K562 (cell line): ENCODE results near the gene STX7. TPM values are rescaled to one million over a fixed set of nuclear protein-coding genes. Genes with fewer than 3 reads are reported as not detected.

Source experiments
- ATAC-seq: fragments of 200-7000 bp; cut with Tn5 transposase; 3 replicates; pipeline ENCODE4 v1.9.1; 2020; ENCODE audit warnings: moderate library complexity
- BruUV-seq: library from RNA; stranded (reverse); fragments of 400-500 nt; replicated peaks from 2 replicates; lab custom pipeline; 2021; lab: Mats Ljungman, UMichigan
- CTCF ChIA-PET: fragments of 300-600 bp; formaldehyde crosslinking; extraction: SDS; loops from one replicate; lab custom pipeline; 2021; ENCODE audit warnings: low intra/inter-chr PET ratio; lab: Yijun Ruan, JAX
- POLR2A ChIA-PET: fragments of 300-600, 350-650 bp; sonication (Branson Sonifier 250); formaldehyde crosslinking; extraction: SDS; loops from one replicate; lab custom pipeline; 2021; ENCODE audit warnings: antibody characterized with exemption, inconsistent platforms; lab: Yijun Ruan, JAX
- DNase-seq, 4 experiments: peaks; one replicate each; pipeline versions ENCODE4 v3.0.0 to v3.0.0-alpha.2; 2011 to 2018; ENCODE audit warnings: low spot score in 3 of 4, mixed read lengths in 3 of 4; ENCODE audit errors: extremely low read depth in 1 of 4
- FAIRE-seq: peaks from 2 replicates; lab custom pipeline; 2011; peaks lifted over from hg19 to GRCh38; lab: Jason Lieb, UNC
- H2AFZ ChIP-seq: 2 replicates; pipeline ENCODE4 v1.6.0; 2011; ENCODE audit warnings: low read depth, low read length, control low read depth, inconsistent platforms
- H3K27ac ChIP-seq: fragments of 200-600 bp; 3 replicates; pipeline ENCODE4 v1.8.0; 2011; ENCODE audit warnings: low read depth, mild to moderate bottlenecking, control low read depth, inconsistent platforms, low read length, moderate library complexity, mixed read lengths; ENCODE audit errors: extremely low read depth
- H3K27me3 ChIP-seq, 2 experiments: fragments of 300-600 bp in 1 of 2; 2 replicates in 1 of 2; 3 replicates in 1 of 2; pipeline versions ENCODE4 v1.6.0 to v1.8.0; 2011; ENCODE audit warnings: inconsistent platforms in 2 of 2, low read length in 2 of 2, mild to moderate bottlenecking in 1 of 2, mixed read lengths in 1 of 2, moderate library complexity in 1 of 2; ENCODE audit not compliant: control insufficient read depth in 2 of 2, insufficient read depth in 2 of 2
- H3K36me3 ChIP-seq: fragments of 300-600 bp; 3 replicates; pipeline ENCODE4 v1.8.0; 2011; ENCODE audit warnings: mild to moderate bottlenecking, low read length, inconsistent platforms; ENCODE audit not compliant: control insufficient read depth, insufficient read depth
- H3K4me1 ChIP-seq, 2 experiments: fragments of 200-600 bp in 1 of 2; replicated peaks in 1 of 2; 2 replicates in 1 of 2; 3 replicates in 1 of 2; pipeline versions ENCODE4 v1.5.1 to v1.8.0; 2011; ENCODE audit warnings: inconsistent platforms in 2 of 2, low read length in 2 of 2, mild to moderate bottlenecking in 1 of 2, mixed read lengths in 1 of 2, moderate library complexity in 1 of 2; ENCODE audit not compliant: control insufficient read depth in 2 of 2, insufficient read depth in 2 of 2
- H3K4me2 ChIP-seq: 2 replicates; pipeline ENCODE4 v1.6.1; 2011; ENCODE audit warnings: low read length, control low read depth, inconsistent platforms, mixed read lengths; ENCODE audit not compliant: insufficient read depth
- H3K4me3 ChIP-seq: fragments of 200-600 bp; sonication (generic), shearing (Covaris generic); 2 replicates; pipeline ENCODE4 v1.5.1; 2016; ENCODE audit warnings: control low read depth, inconsistent platforms
- H3K79me2 ChIP-seq: fragments of 200-600 bp; 3 replicates; pipeline ENCODE4 v1.8.0; 2011; ENCODE audit warnings: low read length, inconsistent platforms; ENCODE audit not compliant: control insufficient read depth, insufficient read depth
- H3K9ac ChIP-seq, 2 experiments: 2 replicates each; pipeline versions ENCODE4 v1.6.0 to v1.6.1; 2011; ENCODE audit warnings: low read depth in 2 of 2, low read length in 2 of 2, control low read depth in 1 of 2, inconsistent platforms in 1 of 2, mild to moderate bottlenecking in 1 of 2, mixed read lengths in 1 of 2; ENCODE audit not compliant: insufficient read depth in 1 of 2
- H3K9me1 ChIP-seq: one replicate; pipeline ENCODE4 v1.6.0; 2011; ENCODE audit warnings: inconsistent platforms, mild to moderate bottlenecking, low read length, moderate library complexity; ENCODE audit not compliant: control insufficient read depth, insufficient read depth
- H3K9me3 ChIP-seq: replicated peaks from 2 replicates; pipeline ENCODE4 v1.5.1; 2011; ENCODE audit warnings: low read depth, low read length, inconsistent platforms; ENCODE audit not compliant: control insufficient read depth, insufficient read depth
- H4K20me1 ChIP-seq: replicated peaks from 2 replicates; pipeline ENCODE4 v1.6.1; 2011; ENCODE audit warnings: low read length, inconsistent platforms, mixed read lengths; ENCODE audit not compliant: control insufficient read depth, insufficient read depth
- BCL6 ChIP-seq: fragments of 250-450 bp; sonication (Bioruptor Pico); IDR thresholded peaks from 2 replicates; pipeline ENCODE4 v1.4.0; 2020
- BMI1 ChIP-seq: fragments of 150-350 bp; IDR thresholded peaks from 2 replicates; pipeline ENCODE4 v1.6.1; 2014; ENCODE audit warnings: low read length
- CHCHD3 ChIP-seq: fragments of 250-450 bp; sonication (Bioruptor Pico); IDR thresholded peaks from 2 replicates; pipeline ENCODE4 v2.1.2; 2022; ENCODE audit warnings: mild to moderate bottlenecking
- CTBP1 ChIP-seq: fragments of 450-650 bp; IDR thresholded peaks from 2 replicates; pipeline ENCODE4 v1.6.1; 2016; ENCODE audit warnings: borderline replicate concordance
- CUX1 ChIP-seq: fragments of 200-800 bp; sonication (Bioruptor generic); IDR thresholded peaks from 2 replicates; pipeline ENCODE4 v1.6.1; 2016; ENCODE audit warnings: missing genetic modification characterization, missing compliant biosample characterization
- DDX20 ChIP-seq: fragments of 450-650 bp; IDR thresholded peaks from 2 replicates; pipeline ENCODE4 v1.6.1; 2016; ENCODE audit warnings: missing genetic modification characterization, low read depth, mild to moderate bottlenecking, missing compliant biosample characterization, moderate library complexity
- ELF1 ChIP-seq: fragments of 200-800 bp; sonication (Bioruptor generic); IDR thresholded peaks from 2 replicates; pipeline ENCODE4 v1.6.1; 2016; ENCODE audit warnings: missing genetic modification characterization, missing compliant biosample characterization
- GABPB1 ChIP-seq: sonication (generic); formaldehyde crosslinking; IDR thresholded peaks from 2 replicates; pipeline ENCODE4 v1.8.0; 2022; ENCODE audit warnings: mild to moderate bottlenecking, missing genetic modification reagents
- HOXB6 ChIP-seq: fragments of 250-450 bp; sonication (Bioruptor Pico); IDR thresholded peaks from 2 replicates; pipeline ENCODE4 v1.5.1; 2022; ENCODE audit warnings: mild to moderate bottlenecking, borderline replicate concordance
- PPARD ChIP-seq: fragments of 250-450 bp; sonication (Bioruptor Pico); IDR thresholded peaks from 2 replicates; pipeline ENCODE4 v1.8.0; 2022; ENCODE audit warnings: inconsistent platforms, mild to moderate bottlenecking, moderate library complexity
- RNF2 ChIP-seq: sonication (generic); IDR thresholded peaks from 2 replicates; pipeline ENCODE4 v1.6.1; 2016
- SIN3A ChIP-seq, 2 experiments: fragments of 150-350 bp in 1 of 2; IDR thresholded peaks; 2 replicates each; pipeline ENCODE4 v1.6.1; 2011 to 2016; ENCODE audit warnings: borderline replicate concordance in 2 of 2, low read depth in 2 of 2, low read length in 2 of 2, mild to moderate bottlenecking in 2 of 2, moderate library complexity in 2 of 2; ENCODE audit not compliant: control insufficient read depth in 1 of 2
- ZEB2 ChIP-seq: fragments of 450-650 bp; IDR thresholded peaks from 2 replicates; pipeline ENCODE4 v1.6.1; 2016
- ZNF165 ChIP-seq: fragments of 250-450 bp; sonication (Bioruptor Pico); IDR thresholded peaks from 2 replicates; pipeline ENCODE4 v1.4.0; 2020; ENCODE audit warnings: borderline replicate concordance
- ZNF24 ChIP-seq: fragments of 450-650 bp; IDR thresholded peaks from 2 replicates; pipeline ENCODE4 v1.6.1; 2016
- ZNF445 ChIP-seq: fragments of 250-450 bp; sonication (Bioruptor Pico); IDR thresholded peaks from 2 replicates; pipeline ENCODE4 v1.4.0; 2020; ENCODE audit warnings: low read depth, mild to moderate bottlenecking, moderate library complexity
- WGBS: fragments of 100-300 bp; shearing (Covaris generic); methylation state at CpG from one replicate; pipeline ENCODE4 v1.1.6; 2016; ENCODE audit warnings: low coverage, mixed read lengths; ENCODE audit not compliant: insufficient coverage; ENCODE audit errors: missing lambda C conversion rate; 5-methylcytosine and 5-hydroxymethylcytosine counted together
- in situ Hi-C: fragments of 300-500 bp; cut with MboI; formaldehyde crosslinking; loops from 4 replicates; pipeline ENCODE4 v1.15.0; 2018; ENCODE audit warnings: inconsistent platforms, mixed read lengths
- intact Hi-C: fragments of 100-400 bp; cut with micrococcal nuclease; formaldehyde crosslinking; loops from 2 replicates; pipeline ENCODE4 v1.14.2; 2022
- polyA plus RNA-seq, 8 experiments: library from polyadenylated mRNA; depleted of rRNA in 4 of 8; stranded (reverse) in 5 of 8; unstranded in 3 of 8; fragments of >200 nt; fragmentation: Nextera tagmentation in 2 of 8; fragmentation: Illumina TruSeq in 1 of 8; extraction: Ambion mirVana in 2 of 8; extraction: Trizol in 1 of 8; gene quantifications; 2 replicates each; pipeline versions ENCODE4 v1.2.1 to v1.2.3, GENCODE V29; 2011 to 2014; ENCODE audit warnings: inconsistent platforms in 1 of 8, missing spikeins in 1 of 8
- total RNA-seq, 7 experiments: library from RNA; depleted of rRNA in 6 of 7; stranded (reverse); fragments of >200 nt in 6 of 7; fragmentation: Illumina TruSeq in 2 of 7; extraction: Trizol in 2 of 7; gene quantifications; 2 replicates each; pipeline versions ENCODE4 v1.2.1 to v1.2.3, GENCODE V29; 2011 to 2021; ENCODE audit warnings: low replicate concordance in 1 of 7

The STX7 gene
- total and polyA plus RNA-seq, 9 of the 15 experiments (the other 6 are each of a cell fraction or from before 2014, with no cell fraction given) = 13.0 to 34.4 (median 25.3) TPM

GRCh38 chr6:132496519-132497180 is 16.3 kb downstream of the STX7 start:
- 76% methylated on average over 4 of the region's 4 CpGs for WGBS
- Histone ChIP-seq H3K36me3 (peaks cover 39% of the 10 kb centered on the region), H3K4me1 (peaks cover 2 to 5% of the 10 kb centered on the region in 2 experiments; a peak in 2 of 5 replicates), H4K20me1 (no peaks in the 10 kb centered on the region), H3K9ac (no peak overlapping the region), H3K79me2 (peaks cover 14% of the 10 kb centered on the region; the same call in 2 of the 3 replicates), H3K4me3 (no peak overlapping the region), H2AFZ (no peak overlapping the region), H3K27me3 (no peaks in the 10 kb centered on the region), H3K4me2 (no peak overlapping the region), H3K9me3 (no peaks in the 10 kb centered on the region), H3K9me1 (no peaks in the 10 kb centered on the region), H3K27ac (no peak overlapping the region)
- in situ Hi-C loops (no loop called here), intact Hi-C loops (no loop called here)
- TF ChIP-seq ZNF24 (no peak), SIN3A (IDR thresholded peaks at IDR 0.05; ENCODE audit: borderline replicate concordance in 2 of 2, control insufficient read depth in 1 of 2, low read depth in 2 of 2, low read length in 2 of 2) (no peak), PPARD (CRISPR knock-in tag) (no peak), ZNF165 (CRISPR knock-in tag) (no peak), DDX20 (tag) (no peak), RNF2 (no peak), BCL6 (no peak), CTBP1 (no peak), HOXB6 (CRISPR knock-in tag) (no peak), BMI1 (no peak), ZEB2 (no peak), ZNF445 (CRISPR knock-in tag) (no peak), CHCHD3 (CRISPR knock-in tag) (no peak), GABPB1 (CRISPR knock-in tag) (no peak), CUX1 (CRISPR knock-in tag) (no peak), ELF1 (tag) (no peak)
- CTCF ChIA-PET = no interaction called here
- ATAC-seq (no peak), DNase-seq (no peak), FAIRE-seq (no peak)
- POLR2A ChIA-PET = interaction anchor here (1.0 kb wide), 1 partner anchor 10 kb away, joined by 4 read pairs; no protein-coding TSS in a partner anchor
- no TSS peak for BruUV-seq
